Activated CD8-positive, alpha-beta memory T cell treated with anti-CD3 and anti-CD28 coated beads for 48 hours (primary cell): Measurements from ENCODE around the gene FTO.

ENCODE experiments used
- DNase-seq, 3 experiments: peaks; one replicate each; pipeline ENCODE4 v3.0.0-alpha.2; 2020; ENCODE audit warnings: low read depth in 2 of 3, low spot score in 2 of 3

The FTO gene

DNA sequence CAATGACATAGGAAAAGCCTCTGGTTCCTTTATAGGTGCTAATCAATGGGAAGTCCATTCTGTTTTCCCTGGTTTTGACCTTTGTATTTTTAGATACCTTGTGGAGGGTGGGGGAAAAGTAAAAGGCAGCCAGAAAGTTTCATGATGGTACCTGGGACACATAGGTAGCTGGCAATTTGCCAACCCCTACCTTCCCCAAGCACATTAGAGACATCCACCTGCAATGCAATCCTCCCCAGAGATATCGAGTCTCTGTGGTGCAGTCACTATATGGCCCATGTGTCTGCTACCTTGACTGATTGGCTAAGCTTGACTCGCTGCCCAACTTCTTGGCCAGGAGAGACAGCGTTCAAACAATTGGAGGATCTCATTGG is 496.2 kb downstream of the FTO start:
- DNase-seq: no peak

GRCh38 chr16:54200720-54201119 is 496.8 kb downstream of the FTO start:
- DNase-seq: no peak

GRCh38 chr16:54201200-54201599 is 497.2 kb downstream of the FTO start:
- DNase-seq: no peak
